HG02678 (cell line): ENCODE results near the gene POU3F1.
A peak's percentile ranks its signal among the peaks of the same experiment; 100 is the strongest.
"Not testable (repeated sequence)": the region's sequence is repeated elsewhere in the genome, so short reads cannot be mapped to it uniquely, and the experiment has no call there.

Experiments used
- ATAC-seq: cut with Tn5 transposase; IDR thresholded peaks from one replicate; pipeline ENCODE4 v1.9.1; 2021; ENCODE audit warnings: mild to moderate bottlenecking, moderate library complexity; ENCODE audit not compliant: unreplicated experiment

The POU3F1 gene

DNA sequence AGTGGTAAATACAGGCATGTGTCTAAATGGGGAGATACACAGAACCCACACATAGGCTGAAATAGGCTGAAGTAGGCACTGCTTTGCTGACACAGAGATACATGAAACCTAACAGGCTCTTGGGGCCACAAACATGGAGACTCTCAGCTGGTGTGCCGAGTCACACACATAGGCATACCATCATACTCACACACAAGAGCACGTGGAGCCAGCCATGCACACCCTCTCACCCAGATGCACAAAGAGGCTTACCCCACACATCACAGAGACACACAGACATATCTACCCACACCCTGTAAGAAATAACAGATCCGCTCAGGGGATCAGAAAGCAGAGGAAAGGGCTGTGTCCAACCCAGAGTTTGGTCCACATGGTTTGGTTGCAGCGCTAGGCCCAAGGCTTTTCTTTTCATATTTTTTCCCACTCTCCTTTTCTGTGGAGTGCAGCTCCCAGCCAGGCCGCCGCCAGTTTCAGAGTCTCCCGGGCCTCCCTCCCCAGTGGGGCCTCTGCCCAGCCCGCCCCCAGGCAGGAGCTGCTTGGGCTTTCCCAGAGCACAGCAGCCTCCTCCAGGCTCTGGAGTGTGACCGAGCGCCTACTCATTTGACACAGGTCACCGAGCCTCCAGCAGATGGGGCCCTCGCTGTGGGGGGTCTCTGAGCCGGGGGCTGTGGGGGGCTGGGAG lies 3.9 kb upstream of the POU3F1 start:
- no peak for ATAC-seq

DNA sequence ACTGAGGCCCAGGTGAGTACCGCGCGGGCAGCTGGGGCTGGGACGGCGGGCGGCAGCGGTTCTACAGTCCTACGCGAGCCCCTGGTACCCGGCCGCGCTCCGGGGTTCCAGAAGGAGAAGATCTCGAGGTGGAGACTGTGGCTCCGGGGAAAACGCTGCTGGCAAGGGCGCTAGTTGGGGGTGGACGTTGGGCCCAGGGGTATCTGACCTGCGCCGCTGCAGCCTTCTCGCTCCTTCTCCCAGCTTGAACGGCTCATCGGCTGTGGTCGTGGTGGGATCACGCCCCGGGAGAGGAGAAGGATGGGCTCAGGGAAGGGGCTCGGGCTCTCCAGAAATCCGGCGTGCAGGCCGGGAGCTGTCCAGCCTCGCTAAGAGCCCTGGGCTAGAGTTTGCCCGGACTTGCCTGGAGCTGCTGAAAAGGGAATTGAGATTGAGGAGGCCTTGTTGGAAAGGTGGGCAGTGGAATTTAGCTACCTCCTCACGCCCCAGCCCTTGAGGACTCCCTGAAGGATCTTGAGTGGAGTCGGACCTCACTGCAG lies 1.1 kb upstream of the POU3F1 start:
- ATAC-seq = no peak

DNA sequence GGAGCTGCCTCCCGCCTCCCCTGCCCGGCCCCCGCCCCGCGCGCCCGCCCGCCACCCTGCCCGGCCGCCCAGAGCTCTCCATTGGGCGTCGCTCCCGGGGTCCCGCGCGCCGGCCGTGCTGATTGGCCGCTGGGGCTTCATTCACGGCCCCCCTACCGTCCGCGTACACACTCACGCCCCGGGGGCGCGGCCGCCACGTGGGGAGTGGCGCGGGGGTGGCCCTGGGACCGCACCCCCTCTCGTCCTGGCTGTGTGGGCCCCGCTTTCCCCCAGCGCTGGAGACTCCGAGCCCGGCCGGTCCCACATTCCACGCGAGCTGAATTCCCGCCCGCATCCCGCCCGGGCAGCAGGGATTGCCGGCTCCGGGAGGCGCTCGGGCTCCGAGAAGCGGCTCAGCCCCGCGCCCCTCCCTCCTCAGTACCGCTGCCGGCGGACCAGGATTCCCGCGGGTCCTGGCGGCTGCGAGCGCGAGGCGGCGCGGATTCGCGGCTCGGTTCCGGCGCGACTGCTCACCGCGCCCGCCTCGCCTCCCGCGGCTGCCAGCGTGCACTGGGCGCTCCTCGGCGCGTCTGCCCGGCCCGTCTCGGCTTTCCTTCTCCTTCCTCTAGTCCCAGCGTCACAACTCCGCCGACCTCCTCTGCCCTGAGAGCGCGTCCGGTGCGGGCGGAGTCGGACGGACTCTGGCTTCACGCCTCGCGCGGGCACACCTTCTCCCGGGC lies 450 bp upstream of the POU3F1 start:
- peak; percentile 80 for ATAC-seq

DNA sequence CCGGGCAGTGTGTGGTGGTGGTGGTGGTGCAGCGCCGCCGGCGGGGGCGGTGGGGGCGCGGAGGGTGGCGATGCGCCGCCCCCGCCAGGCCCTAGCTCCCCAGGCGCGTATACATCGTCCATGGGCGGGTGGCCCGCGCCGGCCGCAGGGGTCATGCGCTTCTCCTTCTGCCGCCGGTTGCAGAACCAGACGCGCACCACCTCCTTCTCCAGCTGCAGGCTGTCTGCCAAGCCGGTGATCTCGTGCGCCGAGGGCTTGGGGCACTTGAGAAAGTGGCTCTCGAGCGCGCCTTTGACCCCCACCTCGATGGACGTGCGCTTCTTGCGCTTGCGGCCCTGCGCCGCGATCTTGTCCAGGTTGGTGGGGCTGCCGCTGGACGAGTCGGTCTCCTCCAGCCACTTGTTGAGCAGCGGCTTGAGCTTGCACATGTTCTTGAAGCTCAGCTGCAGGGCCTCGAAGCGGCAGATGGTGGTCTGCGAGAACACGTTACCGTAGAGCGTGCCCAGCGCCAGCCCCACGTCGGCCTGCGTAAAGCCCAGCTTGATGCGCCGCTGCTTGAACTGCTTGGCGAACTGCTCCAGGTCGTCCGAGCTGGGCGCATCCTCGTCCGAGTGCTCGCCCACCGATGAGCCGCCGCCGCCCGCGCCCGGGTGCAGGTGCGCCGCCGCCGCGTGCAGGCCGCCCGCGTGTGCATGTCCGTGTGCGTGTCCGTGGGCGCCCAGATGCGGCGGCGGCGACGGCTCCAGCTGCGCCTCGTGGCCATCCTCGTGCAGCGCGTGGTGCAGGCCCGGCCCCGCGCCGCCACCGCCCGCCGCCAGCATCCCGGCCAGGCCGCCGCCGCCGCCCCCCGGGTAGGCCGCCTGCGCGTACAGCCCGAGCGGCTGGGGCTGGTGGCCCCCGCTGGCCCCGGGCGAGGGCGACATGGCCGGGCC lies 926 bp downstream of the POU3F1 start:
- ATAC-seq = no peak

- no peak for ATAC-seq
These were observed 2.1 kb downstream of the POU3F1 start for GRCh38 chr1:38044221-38045215.

- no peak for ATAC-seq
These were observed 3.4 kb downstream of the POU3F1 start for GRCh38 chr1:38043036-38043747.

DNA sequence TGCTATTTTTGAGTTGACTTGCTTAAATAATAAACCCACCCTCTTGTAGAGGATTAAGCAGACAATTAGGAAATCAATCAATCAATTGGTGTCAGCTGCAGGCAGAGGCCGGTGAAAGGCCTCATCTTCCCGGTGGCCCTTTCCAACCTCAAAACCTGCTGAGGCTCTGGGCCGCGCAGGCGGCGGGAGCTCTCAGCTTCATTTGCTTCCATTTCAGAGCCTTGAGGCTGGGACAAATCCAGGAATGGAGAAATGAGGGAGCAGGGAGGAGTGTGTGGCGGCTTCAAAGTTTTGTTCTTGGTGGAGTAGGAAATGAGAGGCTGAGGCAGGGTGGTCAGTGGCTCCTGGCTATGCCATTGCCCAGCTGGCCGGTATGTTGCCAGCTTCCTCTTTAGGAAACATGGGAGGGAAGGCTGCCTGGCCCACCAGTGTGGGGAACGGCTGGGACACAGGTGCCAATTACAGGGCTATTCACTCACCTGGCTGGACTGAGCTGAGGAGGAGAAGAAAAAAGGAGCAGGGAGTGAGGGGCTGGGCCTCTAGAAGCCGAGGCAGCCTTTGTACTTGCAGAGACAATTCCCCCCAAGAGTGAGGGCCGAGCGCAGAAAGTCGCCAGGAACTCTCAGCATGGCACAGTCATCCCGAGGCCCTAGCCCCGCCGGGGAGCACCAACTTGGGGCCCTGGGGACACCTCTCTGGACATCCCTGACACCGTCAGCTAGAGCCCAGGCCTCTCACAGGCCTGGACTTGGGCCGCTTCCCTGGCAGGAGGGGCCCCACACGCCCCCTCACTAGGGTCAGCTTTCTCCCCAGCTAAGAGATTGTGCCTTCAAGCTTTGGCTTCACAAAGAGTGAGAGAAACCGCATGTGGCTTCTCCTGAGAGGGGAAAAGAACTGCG lies 4.4 kb downstream of the POU3F1 start:
- ATAC-seq = no peak

DNA sequence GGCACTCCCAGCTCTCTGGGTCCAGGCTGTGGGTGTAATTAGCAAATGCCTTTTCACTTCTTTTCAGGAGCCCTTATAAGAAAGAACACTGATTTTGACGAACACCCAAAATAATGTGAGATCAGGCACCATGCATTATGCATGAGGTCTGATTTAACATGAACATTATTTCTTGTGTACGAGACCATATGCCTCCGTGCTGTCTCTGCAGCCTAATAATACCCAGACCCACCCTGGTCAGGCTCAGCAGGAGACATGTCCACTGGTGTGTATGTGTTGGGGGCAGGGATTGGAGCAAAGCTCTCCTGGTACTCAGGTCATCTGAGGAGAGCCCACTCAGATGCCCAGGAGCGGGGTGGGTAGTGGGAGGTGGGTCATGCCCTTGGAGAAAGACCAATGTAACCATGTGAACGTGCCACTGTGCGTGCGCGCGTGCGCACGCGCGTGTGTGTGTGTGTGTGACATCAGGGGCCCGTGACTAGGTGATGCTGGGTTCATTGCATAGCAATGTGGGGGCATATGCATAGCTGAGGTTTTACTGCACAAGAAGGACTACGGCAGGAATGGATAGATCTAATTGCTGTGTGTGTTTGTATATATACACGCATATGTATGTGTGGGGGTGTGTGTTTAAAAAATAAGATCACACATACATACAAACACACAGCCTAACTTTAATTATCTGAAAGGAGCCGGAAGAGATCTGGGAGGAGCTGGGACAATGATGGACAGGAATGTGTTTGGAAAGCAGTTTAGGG lies 7.1 kb downstream of the POU3F1 start:
- ATAC-seq = no peak

DNA sequence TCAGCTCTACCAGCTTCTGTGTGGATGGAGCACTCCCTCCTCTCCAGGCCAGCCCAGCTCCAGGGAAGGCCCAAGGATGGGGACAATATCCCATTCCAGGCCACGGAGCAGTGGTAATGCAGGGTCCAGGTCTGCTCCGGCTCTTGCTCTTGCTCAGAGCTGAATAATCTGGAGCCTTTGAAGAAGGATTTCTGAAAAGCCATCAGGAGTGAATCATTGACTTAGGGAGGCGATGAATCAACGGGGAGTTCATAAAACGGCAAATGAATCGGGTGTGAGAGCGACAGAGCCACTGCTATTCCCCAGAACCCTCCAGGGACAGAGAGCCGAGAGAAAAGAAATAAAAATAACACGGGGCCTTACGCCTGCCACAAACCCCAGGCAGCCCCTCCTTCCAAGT lies 7.7 kb downstream of the POU3F1 start:
- no peak for ATAC-seq

DNA sequence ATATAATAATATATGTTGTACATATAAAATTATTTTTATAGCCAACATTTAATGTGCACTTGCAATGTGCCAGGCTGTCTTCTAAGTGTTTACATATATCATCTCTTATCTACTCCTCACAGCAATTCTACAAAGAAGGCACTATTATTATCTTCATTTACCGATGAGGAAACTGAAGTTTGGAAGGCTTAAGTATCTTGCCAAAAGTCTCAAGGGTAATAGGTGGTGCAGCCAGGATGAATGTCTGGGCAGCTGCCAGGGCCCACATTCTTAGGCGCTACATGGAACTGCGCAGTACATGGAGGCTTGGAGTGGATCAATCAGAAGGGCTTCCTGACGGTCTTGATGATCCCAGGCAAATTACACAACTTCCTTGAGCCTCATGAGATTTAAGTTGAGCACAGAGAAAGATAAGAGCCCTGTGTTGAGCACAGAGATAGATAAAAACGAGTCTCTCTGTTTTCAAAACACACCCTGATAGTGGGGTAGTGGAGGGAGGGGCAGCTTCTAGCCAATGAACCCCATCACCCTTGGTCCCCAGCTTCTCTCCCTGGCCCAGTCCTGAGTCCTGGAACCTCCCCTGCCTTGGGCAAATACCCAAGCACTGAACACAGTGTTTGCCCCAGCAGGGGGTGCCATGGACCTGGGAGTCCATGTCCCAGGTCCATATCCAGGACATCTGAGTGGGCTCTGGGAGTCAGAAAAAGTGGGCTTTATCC lies 9.2 kb downstream of the POU3F1 start:
- no peak for ATAC-seq

GRCh38 chr1:38034871-38035270 lies 11.7 kb downstream of the POU3F1 start:
- no peak for ATAC-seq

GRCh38 chr1:38032992-38033391 lies 13.6 kb downstream of the POU3F1 start:
- ATAC-seq = not testable (repeated sequence)

GRCh38 chr1:38031513-38031866 lies 15.1 kb downstream of the POU3F1 start:
- ATAC-seq = no peak

GRCh38 chr1:38030596-38031512 lies 15.7 kb downstream of the POU3F1 start:
- ATAC-seq = no peak

DNA sequence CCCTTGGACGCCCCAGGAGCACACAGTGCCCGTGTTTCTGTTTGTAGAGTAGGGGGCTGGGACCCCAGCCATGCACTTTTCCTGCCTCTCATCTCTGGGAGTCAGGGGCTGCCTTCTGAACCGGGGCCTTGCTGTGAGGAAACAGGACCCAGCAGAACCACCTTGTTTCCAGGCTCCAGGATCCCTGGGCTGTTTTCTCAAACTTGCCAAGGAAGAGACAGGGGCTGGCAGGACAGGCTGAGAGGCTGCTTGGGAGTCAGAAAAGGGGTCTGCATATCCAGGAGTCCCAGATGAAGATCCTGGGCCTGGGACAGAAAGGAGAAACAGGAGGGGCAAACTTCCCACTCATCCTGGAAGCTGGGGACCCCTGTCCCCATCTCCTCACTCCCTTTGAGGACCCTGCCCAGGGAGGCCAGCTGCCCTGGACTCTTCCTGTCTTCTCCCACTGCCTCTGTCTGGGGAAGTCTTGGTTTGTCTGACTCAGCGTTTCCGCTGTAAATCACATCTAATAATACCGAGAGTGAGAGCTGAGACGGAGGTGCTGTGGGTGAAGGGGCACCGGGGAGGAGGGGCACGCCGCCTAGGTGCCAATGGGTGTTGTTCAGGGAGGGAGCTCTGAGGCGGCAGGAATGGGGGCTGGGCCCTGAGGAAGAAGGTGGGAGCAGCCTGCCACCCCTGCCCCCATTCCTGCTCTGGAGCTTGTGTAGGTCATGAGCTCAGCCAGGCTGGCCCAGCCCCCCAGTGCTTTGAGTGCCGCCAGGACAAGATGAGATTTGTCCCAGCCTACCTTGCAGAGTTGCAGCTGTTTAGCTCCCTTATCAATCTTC lies 16.7 kb downstream of the POU3F1 start:
- ATAC-seq = peak; percentile 52
